NOMO-1 (cell line): ENCODE measurements around the gene TRMT112.

ENCODE experiments used
- DNase-seq, 2 experiments: peaks; one replicate each; lab custom pipeline; 2025; ENCODE audit not compliant: unreplicated experiment in 2 of 2; lab: John Stamatoyannopoulos, UW

The TRMT112 gene

DNA sequence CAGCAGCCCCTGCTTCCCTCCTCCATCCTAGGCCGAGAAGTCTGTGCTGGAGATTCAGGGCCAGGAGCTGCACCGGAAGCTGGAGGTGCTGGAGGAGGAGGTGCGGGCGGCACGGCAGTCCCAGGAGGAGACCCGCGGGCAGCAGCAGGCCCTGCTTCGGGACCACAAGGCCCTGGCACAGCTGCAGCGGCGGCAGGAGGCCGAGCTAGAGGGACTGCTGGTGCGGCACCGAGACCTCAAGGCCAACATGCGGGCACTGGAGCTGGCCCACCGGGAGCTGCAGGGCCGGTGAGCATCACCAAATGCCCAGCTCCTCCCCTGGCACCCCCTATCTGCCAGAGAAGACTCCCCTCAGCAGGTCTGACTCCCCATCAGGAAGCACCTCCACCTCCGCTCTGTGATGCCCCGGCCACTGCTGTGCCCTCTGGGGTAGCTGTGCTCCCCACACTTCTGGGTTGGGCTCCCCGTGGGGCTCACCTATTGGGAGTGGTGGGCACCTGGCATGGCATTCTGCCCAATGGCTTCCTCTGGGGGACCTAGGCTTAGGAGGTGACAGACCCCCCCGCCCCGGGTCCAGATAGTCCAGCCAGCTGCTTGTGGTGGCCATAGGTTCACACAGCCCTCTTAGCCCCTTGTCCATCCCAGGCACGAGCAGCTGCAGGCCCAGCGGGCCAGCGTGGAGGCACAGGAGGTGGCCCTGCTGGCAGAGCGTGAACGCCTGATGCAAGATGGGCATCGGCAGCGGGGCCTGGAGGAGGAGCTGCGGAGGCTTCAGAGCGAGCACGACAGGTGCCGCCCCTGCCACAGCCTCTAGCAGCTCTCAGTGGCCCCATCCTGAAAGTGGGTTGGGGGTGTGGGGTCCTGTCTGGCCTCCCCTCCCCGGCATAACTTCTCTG lies 35.0 kb upstream of the TRMT112 start:
- no peak for DNase-seq

DNA sequence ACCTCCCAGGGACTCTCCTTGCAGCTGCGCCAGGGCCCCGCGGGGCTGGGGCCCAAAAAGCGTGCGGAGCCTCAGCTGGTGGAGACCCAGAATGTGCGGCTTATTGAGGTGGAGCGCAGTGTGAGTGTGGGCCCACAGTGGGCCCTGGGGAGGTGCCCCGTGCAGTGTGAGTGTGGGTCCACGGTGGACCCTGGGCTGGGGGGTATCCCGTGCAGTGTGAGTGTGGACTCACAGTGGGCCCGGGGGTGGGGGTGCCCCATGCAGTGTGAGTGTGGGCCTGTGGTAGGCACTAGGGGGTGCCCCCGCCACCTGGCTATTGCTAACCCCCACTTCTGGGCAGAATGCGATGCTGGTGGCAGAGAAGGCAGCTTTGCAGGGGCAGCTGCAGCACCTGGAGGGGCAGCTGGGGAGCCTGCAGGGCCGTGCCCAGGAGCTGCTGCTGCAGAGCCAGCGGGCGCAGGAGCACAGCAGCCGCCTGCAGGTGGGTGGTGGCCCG lies 33.8 kb upstream of the TRMT112 start:
- DNase-seq: no peak

- no peak for DNase-seq
Measured at GRCh38 chr11:64349404-64349803, 32.0 kb upstream of the TRMT112 start.

GRCh38 chr11:64349025-64349387 lies 31.6 kb upstream of the TRMT112 start:
- no peak for DNase-seq

GRCh38 chr11:64348383-64349024 lies 31.1 kb upstream of the TRMT112 start:
- DNase-seq: no peak

- DNase-seq: peak; percentile 54 to 65
Measured at GRCh38 chr11:64347193-64347867, 30.0 kb upstream of the TRMT112 start.

- DNase-seq: no peak
Measured at GRCh38 chr11:64344787-64345186, 27.4 kb upstream of the TRMT112 start.

GRCh38 chr11:64343767-64344559 lies 26.6 kb upstream of the TRMT112 start:
- no peak for DNase-seq

GRCh38 chr11:64342869-64343745 lies 25.7 kb upstream of the TRMT112 start:
- no peak for DNase-seq

DNA sequence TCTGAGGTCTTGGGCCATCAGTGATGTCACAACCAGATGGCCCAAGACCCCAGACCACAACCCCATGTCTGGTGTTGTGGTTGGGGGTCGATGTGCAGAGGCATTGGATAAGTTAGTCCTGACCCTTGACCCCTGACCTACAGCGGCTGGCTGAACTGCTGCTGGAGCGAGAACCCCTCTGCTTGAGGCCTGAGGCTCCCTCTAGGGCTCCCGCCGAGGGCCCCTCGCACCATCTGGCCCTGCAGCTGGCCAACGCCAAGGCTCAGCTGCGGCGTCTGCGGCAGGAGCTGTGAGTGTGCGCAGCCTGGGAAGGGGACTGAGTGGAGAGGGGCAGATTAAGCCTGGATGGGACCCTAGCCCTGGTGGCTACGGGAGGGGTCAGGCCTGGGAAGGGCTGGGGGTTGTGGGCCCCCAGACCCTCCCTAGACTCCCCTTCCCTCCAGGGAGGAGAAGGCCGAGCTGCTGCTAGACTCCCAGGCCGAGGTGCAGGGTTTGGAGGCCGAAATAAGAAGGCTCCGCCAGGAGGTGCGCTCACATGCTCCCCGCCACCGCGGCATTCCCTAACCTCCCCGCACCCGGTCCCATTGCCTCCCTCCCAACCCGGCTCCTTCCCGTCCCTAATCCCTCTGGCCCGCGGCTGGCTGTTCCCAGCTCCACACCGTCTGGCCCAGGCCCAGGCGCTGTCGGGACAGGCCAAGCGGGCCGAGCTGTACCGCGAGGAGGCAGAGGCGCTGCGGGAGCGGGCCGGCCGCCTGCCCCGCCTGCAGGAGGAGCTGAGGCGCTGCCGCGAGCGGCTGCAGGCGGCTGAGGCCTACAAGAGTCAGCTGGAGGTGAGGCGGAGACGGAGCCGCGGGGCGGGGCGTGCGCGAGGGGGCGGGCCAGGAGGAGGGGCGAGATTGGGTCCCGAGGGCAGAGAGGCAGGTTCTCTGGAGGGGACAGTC lies 24.8 kb upstream of the TRMT112 start:
- peak; percentile 87 to 94 for DNase-seq

- no peak for DNase-seq
Measured at GRCh38 chr11:64341429-64341828, 24.1 kb upstream of the TRMT112 start.

GRCh38 chr11:64340671-64341335 lies 23.4 kb upstream of the TRMT112 start:
- DNase-seq: peak; percentile 28 to 59

- DNase-seq: peak; percentile 78 to 83
Measured at GRCh38 chr11:64339754-64340408, 22.5 kb upstream of the TRMT112 start, which contains the start of gene CCDC88B. Gene CCDC88B (plus strand): TSS chr11:64340204. CDS start chr11:64340267, 63 bp downstream.

GRCh38 chr11:64339286-64339685 lies 21.9 kb upstream of the TRMT112 start:
- DNase-seq: no peak

GRCh38 chr11:64338716-64339115 lies 21.4 kb upstream of the TRMT112 start:
- no peak for DNase-seq

DNA sequence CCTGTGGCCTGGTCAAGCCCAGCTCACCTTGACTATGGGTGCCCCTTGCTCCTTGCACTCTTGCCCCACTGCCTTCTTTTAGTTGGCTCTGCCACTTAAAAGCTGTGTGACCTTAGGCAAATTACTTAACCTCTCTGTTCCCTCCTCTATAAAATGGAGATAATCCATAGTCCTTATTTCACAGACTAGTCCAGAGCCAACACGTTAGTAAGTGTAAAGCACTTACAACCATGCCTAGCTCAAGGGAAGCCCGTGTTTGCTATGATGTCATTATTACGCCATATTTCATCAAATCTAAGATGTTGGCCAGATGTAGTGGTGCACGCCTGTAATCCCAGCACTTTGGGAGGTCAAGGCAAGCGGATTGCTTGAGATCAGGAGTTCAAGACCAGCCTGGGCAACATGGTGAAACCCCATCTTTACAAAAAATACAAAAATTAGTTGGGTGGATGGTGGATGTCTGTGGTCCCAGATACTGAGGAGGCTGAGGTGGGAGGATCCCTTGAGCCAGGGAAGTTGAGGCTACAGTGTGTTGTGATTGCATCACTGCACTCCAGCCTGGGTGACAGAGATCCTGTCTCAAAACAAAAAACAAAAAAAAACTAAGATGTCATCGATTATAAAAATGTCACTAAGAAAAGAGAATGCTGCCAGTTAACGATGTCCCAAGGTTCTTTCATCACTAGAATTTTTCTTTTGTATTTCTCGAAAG lies 20.3 kb upstream of the TRMT112 start:
- DNase-seq: no peak
